ENCODE data around the gene ZNF385C.
A peak's percentile ranks its signal among the peaks of the same experiment; 100 is the strongest.

ZNF385C gene

GRCh38 chr17:42117397-42118125 is 19.3 kb upstream of the ZNF385C start:
- Histone ChIP-seq H3K4me1 (ENCODE audit: insufficient read depth, low read length) (peaks cover 62% of the 10 kb centered on the region), H3K9ac (ENCODE audit: low read depth, low read length) (no peak overlapping the region), H4K20me1 (ENCODE audit: insufficient read depth, low read length) (no peaks in the 10 kb centered on the region), H3K4me2 (ENCODE audit: insufficient read depth, low read length) (no peak overlapping the region), H3K36me3 (ENCODE audit: insufficient read depth, low read length) (peaks cover 62% of the 10 kb centered on the region), H3K27me3 (ENCODE audit: insufficient read depth, low read length, poor library complexity) (no peaks in the 10 kb centered on the region), H3K4me3 (ENCODE audit: low read depth in 1 of 2, low read length in 2 of 2) (no peak overlapping the region), H2AFZ (ENCODE audit: low read depth, low read length) (no peak overlapping the region), H3K79me2 (ENCODE audit: insufficient read depth, low read length) (peaks cover 14% of the 10 kb centered on the region), H3K9me3 (ENCODE audit: insufficient read depth, low read length, severe bottlenecking) (no peaks in the 10 kb centered on the region), H3K27ac (ENCODE audit: low read length) (no peak overlapping the region)
- ATAC-seq (ENCODE audit: insufficient read depth, low read depth) (no peak), DNase-seq (no peak)
- TF ChIP-seq CTCF (IDR thresholded peaks at IDR 0.05; ENCODE audit: borderline replicate concordance, extremely low read depth, low read length, poor library complexity, severe bottlenecking) (no peak), EZH2 (IDR thresholded peaks at IDR 0.05; ENCODE audit: borderline replicate concordance, low read depth, low read length, severe bottlenecking) (no peak)

DNA sequence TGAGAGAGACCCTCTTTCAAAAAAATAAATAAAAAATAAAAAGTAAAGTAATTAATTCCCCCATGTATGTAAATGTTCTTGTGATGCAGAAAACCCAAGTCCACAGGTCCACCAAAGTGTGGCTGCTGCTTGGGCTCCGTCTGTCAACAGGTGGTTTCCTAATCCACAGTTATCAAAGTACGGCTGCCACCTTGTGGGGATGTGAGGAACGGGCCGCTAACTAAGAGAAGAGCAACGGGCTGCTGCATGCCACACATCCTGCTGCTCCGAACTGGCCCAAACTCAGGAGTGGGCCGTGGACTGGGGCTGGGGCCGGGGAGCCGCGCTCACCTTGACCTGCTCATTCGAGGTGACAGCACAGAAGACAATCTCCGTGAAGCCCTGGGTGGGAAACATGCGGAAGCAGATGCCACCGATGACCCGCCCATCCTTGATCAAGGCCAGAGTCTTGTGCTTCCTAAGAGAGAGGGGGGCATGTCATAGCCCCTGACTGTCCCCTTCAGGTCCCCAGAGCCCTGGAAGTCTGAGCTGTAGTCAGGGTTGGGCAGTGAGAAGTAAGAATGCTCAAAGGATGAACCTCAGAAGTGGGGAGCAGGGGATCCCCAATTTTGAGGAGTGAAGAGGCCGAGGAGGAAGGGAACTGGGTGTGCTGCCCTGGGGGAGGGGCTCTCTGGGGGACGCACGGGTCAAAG is 18.6 kb upstream of the ZNF385C start:
- ATAC-seq (ENCODE audit: insufficient read depth, low read depth) (peak; percentile 30), DNase-seq (peak; percentile 83)
- H3K79me2 ChIP-seq (ENCODE audit: insufficient read depth, low read length): peaks cover 18% of the 10 kb centered on the region
- peaks cover 62% of the 10 kb centered on the region for H3K36me3 ChIP-seq (ENCODE audit: insufficient read depth, low read length)
- H4K20me1 ChIP-seq (ENCODE audit: insufficient read depth, low read length): no peaks in the 10 kb centered on the region
- no peak overlapping the region for H3K4me2 ChIP-seq (ENCODE audit: insufficient read depth, low read length)
- no peaks in the 10 kb centered on the region for H3K9me3 ChIP-seq (ENCODE audit: insufficient read depth, low read length, severe bottlenecking)
- no peak overlapping the region for H3K27ac ChIP-seq (ENCODE audit: low read length)
- peaks cover 63% of the 10 kb centered on the region for H3K4me1 ChIP-seq (ENCODE audit: insufficient read depth, low read length)
- H3K4me3 ChIP-seq (ENCODE audit: low read depth in 1 of 2, low read length in 2 of 2): no peak overlapping the region
- H2AFZ ChIP-seq (ENCODE audit: low read depth, low read length): no peak overlapping the region
- H3K9ac ChIP-seq (ENCODE audit: low read depth, low read length): no peak overlapping the region
- TF ChIP-seq CTCF (IDR thresholded peaks at IDR 0.05; ENCODE audit: borderline replicate concordance, extremely low read depth, low read length, poor library complexity, severe bottlenecking) (peak; percentile 87), EZH2 (IDR thresholded peaks at IDR 0.05; ENCODE audit: borderline replicate concordance, low read depth, low read length, severe bottlenecking) (no peak)
- H3K27me3 ChIP-seq (ENCODE audit: insufficient read depth, low read length, poor library complexity): no peaks in the 10 kb centered on the region

DNA sequence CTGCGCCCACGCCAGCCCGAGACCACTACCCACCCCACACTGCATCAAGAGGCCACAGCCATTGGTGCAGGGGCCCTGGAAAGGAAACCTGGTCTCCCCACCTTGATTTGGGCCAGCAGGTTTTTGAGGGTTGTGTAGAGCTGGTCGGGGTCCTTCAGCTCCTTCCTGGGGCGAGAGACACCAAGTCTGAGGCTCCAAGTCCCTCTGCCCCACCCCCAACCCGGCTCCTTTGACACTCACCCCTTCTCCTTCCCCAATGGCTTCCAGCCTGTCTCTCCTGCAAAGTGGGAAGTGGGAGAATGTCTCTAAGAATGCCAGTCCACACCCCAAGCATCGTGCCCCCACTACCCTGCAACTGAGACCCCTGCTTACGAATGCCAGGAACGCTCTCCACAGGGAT is 15.8 kb upstream of the ZNF385C start:
- no peak for ATAC-seq (ENCODE audit: insufficient read depth, low read depth)
- H3K36me3 ChIP-seq (ENCODE audit: insufficient read depth, low read length): peaks cover 55% of the 10 kb centered on the region
- TF ChIP-seq EZH2 (IDR thresholded peaks at IDR 0.05; ENCODE audit: borderline replicate concordance, low read depth, low read length, severe bottlenecking) (no peak), CTCF (IDR thresholded peaks at IDR 0.05; ENCODE audit: borderline replicate concordance, extremely low read depth, low read length, poor library complexity, severe bottlenecking) (no peak)

More for the DNA sequence above, 15.8 kb upstream of the ZNF385C start:
- no peak overlapping the region for H3K4me2 ChIP-seq (ENCODE audit: insufficient read depth, low read length)
- H3K27me3 ChIP-seq (ENCODE audit: insufficient read depth, low read length, poor library complexity): no peaks in the 10 kb centered on the region
- H3K4me1 ChIP-seq (ENCODE audit: insufficient read depth, low read length): peaks cover 49% of the 10 kb centered on the region
- DNase-seq: no peak
- H3K79me2 ChIP-seq (ENCODE audit: insufficient read depth, low read length): peaks cover 6% of the 10 kb centered on the region; the same call in 1 of the 2 replicates
- H3K9me3 ChIP-seq (ENCODE audit: insufficient read depth, low read length, severe bottlenecking): no peaks in the 10 kb centered on the region
- H4K20me1 ChIP-seq (ENCODE audit: insufficient read depth, low read length): no peaks in the 10 kb centered on the region
- no peak overlapping the region for H2AFZ ChIP-seq (ENCODE audit: low read depth, low read length)
- no peak overlapping the region for H3K27ac ChIP-seq (ENCODE audit: low read length)
- H3K9ac ChIP-seq (ENCODE audit: low read depth, low read length): no peak overlapping the region
- no peak overlapping the region for H3K4me3 ChIP-seq (ENCODE audit: low read depth in 1 of 2, low read length in 2 of 2)
